HL-60 (cell line): ENCODE measurements around the gene PAXIP1.

ENCODE experiments used
- DNase-seq, 2 experiments: peaks; one replicate each; pipeline ENCODE4 v3.0.0-alpha.2; 2010 to 2020; ENCODE audit warnings: low read depth in 1 of 2, low spot score in 1 of 2
- H3K27ac ChIP-seq: fragments of 250-450 bp; sonication (Bioruptor Pico); replicated peaks from 2 replicates; pipeline ENCODE4 v1.5.1; 2020; ENCODE audit warnings: mild to moderate bottlenecking, moderate library complexity
- H3K27me3 ChIP-seq: fragments of 250-450 bp; sonication (Bioruptor Pico); 2 replicates; pipeline ENCODE4 v1.5.1; 2021; ENCODE audit warnings: mild to moderate bottlenecking, moderate library complexity; ENCODE audit not compliant: insufficient read depth, poor library complexity, severe bottlenecking
- H3K4me3 ChIP-seq: replicated peaks from 2 replicates; pipeline ENCODE4 v1.5.1; 2011; ENCODE audit warnings: mild to moderate bottlenecking, control low read depth, low read length; ENCODE audit not compliant: insufficient read depth
- GABPA ChIP-seq: IDR thresholded peaks from 2 replicates; pipeline ENCODE4 v1.6.1; 2012; ENCODE audit warnings: low read depth
- POLR2AphosphoS5 ChIP-seq: IDR thresholded peaks from 2 replicates; pipeline ENCODE4 v1.6.1; 2012; ENCODE audit warnings: low read depth
- SPI1 ChIP-seq: IDR thresholded peaks from 2 replicates; pipeline ENCODE4 v1.6.1; 2012; ENCODE audit warnings: low read depth, mild to moderate bottlenecking, borderline replicate concordance
- TF ChIP-seq, protein P1 (sequence below): IDR thresholded peaks from one replicate; pipeline ENCODE4 v1.5.1; 2011; ENCODE audit warnings: low read length, control low read depth, inconsistent platforms; ENCODE audit not compliant: insufficient read depth
- TF ChIP-seq, protein P2 (sequence below): IDR thresholded peaks from 2 replicates; pipeline ENCODE4 v1.6.1; 2012; ENCODE audit warnings: low read depth; ENCODE audit not compliant: insufficient replicate concordance

Gene PAXIP1

DNA sequence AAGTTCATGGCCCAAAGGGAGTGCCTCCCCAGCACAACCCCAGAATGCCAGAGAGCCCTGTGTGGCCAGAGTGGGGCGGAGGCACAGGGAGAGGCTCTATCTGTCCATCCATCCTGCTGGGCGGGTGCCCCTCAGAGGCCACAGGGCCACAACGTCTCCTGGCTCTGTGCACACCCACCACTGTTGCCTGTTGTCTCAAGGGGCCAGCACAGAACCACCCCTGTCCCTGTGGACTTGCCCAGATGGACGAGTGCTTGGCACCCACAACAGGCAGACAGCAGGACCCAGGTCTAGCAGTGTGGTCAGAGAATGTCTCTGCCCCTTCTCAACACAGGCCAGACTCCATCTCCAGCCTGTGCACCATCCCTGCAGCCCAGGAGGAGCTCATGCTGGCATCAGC, 92.8 kb downstream of the PAXIP1 start:
- TF ChIP-seq, protein P1, sequence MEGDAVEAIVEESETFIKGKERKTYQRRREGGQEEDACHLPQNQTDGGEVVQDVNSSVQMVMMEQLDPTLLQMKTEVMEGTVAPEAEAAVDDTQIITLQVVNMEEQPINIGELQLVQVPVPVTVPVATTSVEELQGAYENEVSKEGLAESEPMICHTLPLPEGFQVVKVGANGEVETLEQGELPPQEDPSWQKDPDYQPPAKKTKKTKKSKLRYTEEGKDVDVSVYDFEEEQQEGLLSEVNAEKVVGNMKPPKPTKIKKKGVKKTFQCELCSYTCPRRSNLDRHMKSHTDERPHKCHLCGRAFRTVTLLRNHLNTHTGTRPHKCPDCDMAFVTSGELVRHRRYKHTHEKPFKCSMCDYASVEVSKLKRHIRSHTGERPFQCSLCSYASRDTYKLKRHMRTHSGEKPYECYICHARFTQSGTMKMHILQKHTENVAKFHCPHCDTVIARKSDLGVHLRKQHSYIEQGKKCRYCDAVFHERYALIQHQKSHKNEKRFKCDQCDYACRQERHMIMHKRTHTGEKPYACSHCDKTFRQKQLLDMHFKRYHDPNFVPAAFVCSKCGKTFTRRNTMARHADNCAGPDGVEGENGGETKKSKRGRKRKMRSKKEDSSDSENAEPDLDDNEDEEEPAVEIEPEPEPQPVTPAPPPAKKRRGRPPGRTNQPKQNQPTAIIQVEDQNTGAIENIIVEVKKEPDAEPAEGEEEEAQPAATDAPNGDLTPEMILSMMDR, result no peak
- TF ChIP-seq, protein P2, sequence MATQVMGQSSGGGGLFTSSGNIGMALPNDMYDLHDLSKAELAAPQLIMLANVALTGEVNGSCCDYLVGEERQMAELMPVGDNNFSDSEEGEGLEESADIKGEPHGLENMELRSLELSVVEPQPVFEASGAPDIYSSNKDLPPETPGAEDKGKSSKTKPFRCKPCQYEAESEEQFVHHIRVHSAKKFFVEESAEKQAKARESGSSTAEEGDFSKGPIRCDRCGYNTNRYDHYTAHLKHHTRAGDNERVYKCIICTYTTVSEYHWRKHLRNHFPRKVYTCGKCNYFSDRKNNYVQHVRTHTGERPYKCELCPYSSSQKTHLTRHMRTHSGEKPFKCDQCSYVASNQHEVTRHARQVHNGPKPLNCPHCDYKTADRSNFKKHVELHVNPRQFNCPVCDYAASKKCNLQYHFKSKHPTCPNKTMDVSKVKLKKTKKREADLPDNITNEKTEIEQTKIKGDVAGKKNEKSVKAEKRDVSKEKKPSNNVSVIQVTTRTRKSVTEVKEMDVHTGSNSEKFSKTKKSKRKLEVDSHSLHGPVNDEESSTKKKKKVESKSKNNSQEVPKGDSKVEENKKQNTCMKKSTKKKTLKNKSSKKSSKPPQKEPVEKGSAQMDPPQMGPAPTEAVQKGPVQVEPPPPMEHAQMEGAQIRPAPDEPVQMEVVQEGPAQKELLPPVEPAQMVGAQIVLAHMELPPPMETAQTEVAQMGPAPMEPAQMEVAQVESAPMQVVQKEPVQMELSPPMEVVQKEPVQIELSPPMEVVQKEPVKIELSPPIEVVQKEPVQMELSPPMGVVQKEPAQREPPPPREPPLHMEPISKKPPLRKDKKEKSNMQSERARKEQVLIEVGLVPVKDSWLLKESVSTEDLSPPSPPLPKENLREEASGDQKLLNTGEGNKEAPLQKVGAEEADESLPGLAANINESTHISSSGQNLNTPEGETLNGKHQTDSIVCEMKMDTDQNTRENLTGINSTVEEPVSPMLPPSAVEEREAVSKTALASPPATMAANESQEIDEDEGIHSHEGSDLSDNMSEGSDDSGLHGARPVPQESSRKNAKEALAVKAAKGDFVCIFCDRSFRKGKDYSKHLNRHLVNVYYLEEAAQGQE, result no peak
- no peak for TF ChIP-seq POLR2AphosphoS5
- TF ChIP-seq GABPA, result no peak
- TF ChIP-seq SPI1, result no peak
- H3K27me3 ChIP-seq, result peaks cover 11% of the 10 kb centered on the region

DNA sequence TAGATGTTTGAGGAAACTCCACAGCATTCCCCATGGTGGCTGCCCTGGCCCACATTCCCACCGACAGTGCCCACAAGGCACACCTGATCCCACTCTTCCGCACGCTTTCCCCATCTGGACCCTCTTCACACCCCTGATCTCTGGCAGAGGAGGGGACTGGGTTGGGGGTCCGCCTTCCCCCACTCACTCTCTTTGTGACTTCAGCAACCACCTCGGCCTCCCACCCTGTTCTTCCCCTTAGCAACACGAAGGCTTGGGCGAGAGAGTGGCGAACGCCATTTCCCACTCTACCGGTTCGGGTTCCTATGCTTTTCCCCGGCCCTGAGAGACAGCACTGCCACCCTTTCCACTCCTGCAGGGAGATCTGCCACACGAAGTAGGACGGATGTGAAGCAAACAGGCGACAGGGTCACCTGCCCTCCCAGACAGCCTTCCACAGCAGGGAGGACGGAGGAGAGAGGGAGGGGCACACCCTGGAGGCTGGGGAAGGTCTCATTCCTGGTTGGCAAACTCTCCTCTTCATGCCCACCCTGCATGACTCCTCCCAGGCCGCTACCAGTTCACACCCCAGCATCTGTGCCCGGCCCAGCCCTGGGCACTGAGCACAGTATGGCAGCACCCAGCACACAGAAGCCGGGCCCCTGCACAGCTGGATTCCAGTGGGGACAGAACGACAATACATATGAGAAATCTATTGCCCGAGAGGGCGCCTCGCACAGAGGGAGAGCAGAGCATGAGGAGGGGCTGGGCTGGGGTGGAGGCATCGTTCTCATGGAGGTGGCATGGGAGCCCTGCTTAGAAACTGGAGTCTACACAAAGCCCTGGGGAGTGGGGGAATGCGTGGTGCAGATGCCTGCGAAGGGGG, 93.5 kb downstream of the PAXIP1 start:
- DNase-seq, result no peak
- Histone ChIP-seq H3K27ac (no peak overlapping the region), H3K4me3 (no peak overlapping the region), H3K27me3 (peaks cover 5% of the 10 kb centered on the region)
- TF ChIP-seq GABPA (no peak), SPI1 (no peak), POLR2AphosphoS5 (no peak)
- TF ChIP-seq, protein P2, result no peak
- TF ChIP-seq, protein P1, result no peak

More for the DNA sequence above, 92.8 kb downstream of the PAXIP1 start:
- DNase-seq, result no peak
- Histone ChIP-seq H3K4me3 (no peak overlapping the region), H3K27ac (no peak overlapping the region)

DNA sequence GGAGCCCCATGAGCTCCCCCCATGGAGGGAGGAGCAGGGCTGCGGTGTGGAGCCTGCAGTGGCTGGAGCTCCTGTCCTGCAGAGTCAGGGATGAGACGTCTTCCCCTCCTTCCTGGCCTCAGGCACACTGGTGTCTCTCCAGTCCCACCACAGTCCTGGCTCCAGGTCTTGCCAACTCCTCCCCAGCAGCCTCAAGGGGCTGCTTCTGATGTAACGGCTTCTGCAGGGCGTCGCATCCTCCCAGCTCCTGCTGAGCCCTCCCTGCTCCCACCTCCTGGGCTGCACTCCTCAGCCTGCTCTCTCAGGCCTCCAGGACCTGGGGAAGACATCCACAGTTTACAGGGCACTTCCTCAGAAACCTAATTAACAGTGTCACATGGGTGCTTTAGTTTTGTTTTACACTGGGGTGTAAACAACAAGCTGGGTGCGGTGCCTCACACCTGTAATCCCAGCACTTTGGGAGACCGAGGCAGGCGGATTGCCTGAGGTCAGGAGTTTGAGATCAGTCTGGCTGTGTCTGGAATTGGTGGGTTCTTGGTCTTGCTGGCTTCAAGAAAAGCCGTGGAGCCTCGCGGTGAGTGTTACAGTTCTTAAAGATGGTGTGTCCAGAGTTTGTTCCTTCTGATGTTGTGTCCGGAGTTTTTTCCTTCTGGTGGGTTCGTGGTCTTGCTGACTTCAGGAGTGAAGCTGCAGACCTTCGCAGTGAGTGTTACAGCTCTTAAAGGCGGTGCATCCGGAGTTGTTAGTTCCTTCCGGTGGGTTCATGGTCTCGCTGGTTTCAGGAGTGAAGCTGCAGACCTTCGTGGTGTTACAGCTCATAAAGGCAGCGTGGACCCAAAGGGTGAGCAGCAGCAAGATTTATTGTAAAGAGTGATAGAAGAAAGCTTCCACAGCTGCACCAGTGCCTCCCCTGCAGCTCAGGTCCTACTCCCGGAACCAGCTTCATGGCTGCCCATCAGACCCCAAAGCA, 95.0 kb downstream of the PAXIP1 start:
- H3K27me3 ChIP-seq, result no peaks in the 10 kb centered on the region
- TF ChIP-seq SPI1 (no peak), GABPA (no peak), POLR2AphosphoS5 (no peak)
- TF ChIP-seq, protein P2, result no peak
- TF ChIP-seq, protein P1, result no peak

More for the DNA sequence above, 95.0 kb downstream of the PAXIP1 start:
- no peak overlapping the region for H3K4me3 ChIP-seq
- no peak for DNase-seq
- no peak overlapping the region for H3K27ac ChIP-seq
